ENCODE measurements around the gene VPS33B. TPM values are rescaled to one million over a fixed set of nuclear protein-coding genes. Genes with fewer than 3 reads are reported as not detected.
A peak's percentile ranks its signal among the peaks of the same experiment; 100 is the strongest.

VPS33B gene
- total and polyA plus RNA-seq, 2 of the 13 experiments (the other 11 are each of a cell fraction or from before 2014, with no cell fraction given): 15.8 to 16.5 TPM

- Histone ChIP-seq H2AFZ (ENCODE audit: low read length) (no peak overlapping the region), H4K20me1 (ENCODE audit: insufficient read depth, low read length) (no peaks in the 10 kb centered on the region), H3K27ac (ENCODE audit: extremely low read length, insufficient read depth, low read length) (peak overlapping the region; percentile 97), H3K9me3 (ENCODE audit: low read length) (no peaks in the 10 kb centered on the region), H3K4me3 (replicated peaks in 1 of 3; ENCODE audit: insufficient read depth in 1 of 3, low read depth in 2 of 3, low read length in 3 of 3) (peak overlapping the region; percentile 60 to 77 (median 65)), H3K36me3 (replicated peaks in 1 of 2; ENCODE audit: control insufficient read depth in 1 of 2, insufficient read depth in 2 of 2, low read length in 2 of 2) (peaks cover 16 to 44% of the 10 kb centered on the region in 2 experiments; a peak in 4 of 5 replicates), H3K27me3 (ENCODE audit: control insufficient read depth in 1 of 2, insufficient read depth in 2 of 2, low read length in 2 of 2) (no peaks in the 10 kb centered on the region), H3K9ac (ENCODE audit: insufficient read depth, low read depth, low read length) (peak overlapping the region; percentile 97), H3K4me2 (ENCODE audit: low read depth, low read length) (peak overlapping the region; percentile 83), H3K79me2 (ENCODE audit: insufficient read depth, low read length) (peaks cover 9% of the 10 kb centered on the region), H3K4me1 (ENCODE audit: insufficient read depth, low read length) (peaks cover 11% of the 10 kb centered on the region)
- no TSS peak for BruUV-seq (replicated peaks)
- in situ Hi-C loops (cut with HindIII; ENCODE audit: extremely low pct_ligation_motif_present, low pct_unique_long_range_greater_than_20kb): no loop called here
- FAIRE-seq (peak; percentile 4), DNase-seq (ENCODE audit: low spot score) (peak; percentile 35), ATAC-seq (no peak)
- CTCF ChIA-PET (ENCODE audit: low intra/inter-chr PET ratio, low total read pairs): no interaction called here
- WGBS (ENCODE audit: low lambda C conversion rate): 11% methylated on average over 12 of the region's 20 CpGs
- POLR2A ChIA-PET: no interaction called here
- intact Hi-C loops (cut with micrococcal nuclease; ENCODE audit: unreplicated experiment): loop anchor here (2.0 to 5.0 kb wide), 2 partner anchors 21 to 77 kb away; partner anchors contain the start of gene UNC45A
- TF ChIP-seq MTERF4 (CRISPR knock-in tag; IDR thresholded peaks at IDR 0.05) (no peak), ZNF362 (CRISPR knock-in tag; IDR thresholded peaks at IDR 0.05; ENCODE audit: borderline replicate concordance) (no peak), ZNF205 (CRISPR knock-in tag; IDR thresholded peaks at IDR 0.05) (0 out of 2 replicates have a peak, but pooled peaks have one; percentile 28), ZNF121 (CRISPR knock-in tag; IDR thresholded peaks at IDR 0.05) (no peak; the same call in 1 of the 2 replicates), ZNF326 (CRISPR knock-in tag; IDR thresholded peaks at IDR 0.05; ENCODE audit: borderline replicate concordance) (no peak), CREB3 (CRISPR knock-in tag; IDR thresholded peaks at IDR 0.05) (no peak), ZSCAN31 (CRISPR knock-in tag; IDR thresholded peaks at IDR 0.05; ENCODE audit: low read depth) (0 out of 2 replicates have a peak, but pooled peaks have one; percentile 6), MIXL1 (CRISPR knock-in tag; IDR thresholded peaks at IDR 0.05) (no peak), HNF4G (IDR thresholded peaks at IDR 0.05; ENCODE audit: borderline replicate concordance, low read depth, low read length) (no peak), HNF4G (CRISPR knock-in tag; IDR thresholded peaks at IDR 0.05; ENCODE audit: borderline replicate concordance, low read depth) (no peak), ZBTB38 (CRISPR knock-in tag; IDR thresholded peaks at IDR 0.05) (0 out of 2 replicates have a peak, but pooled peaks have one; percentile 38)
These were observed 66.6 kb downstream of the VPS33B start for GRCh38 chr15:90955624-90956273.
